Thoracic aorta (tissue), 2 donors: Measurements from ENCODE around the gene LUZP4. TPM values are rescaled to one million over a fixed set of nuclear protein-coding genes. Genes with fewer than 3 reads are reported as not detected.

Experiments
- ATAC-seq: fragments of 150-250 bp; one replicate; pipeline ENCODE4 v1.8.0; 2017; ENCODE audit warnings: low read depth; ENCODE audit not compliant: insufficient number of reproducible peaks, low FRiP score
- DNase-seq: peaks from one replicate; pipeline ENCODE4 v3.0.0-alpha.2; 2020; ENCODE audit warnings: low spot score
- H3K27ac ChIP-seq, 2 donors: fragments of 200-600 bp; sonication (generic); 1 replicate in 1 of 2; 2 replicates in 1 of 2; pipeline ENCODE4 v1.5.1; 2016; ENCODE audit warnings: mild to moderate bottlenecking in 2 of 2, moderate library complexity in 2 of 2
- H3K27me3 ChIP-seq: fragments of 200-600 bp; sonication (generic); replicated peaks from 2 replicates; pipeline ENCODE4 v1.6.0; 2016; ENCODE audit warnings: mild to moderate bottlenecking; ENCODE audit not compliant: insufficient read depth
- H3K36me3 ChIP-seq: fragments of 200-600 bp; sonication (generic); one replicate; pipeline ENCODE4 v1.5.1; 2016
- H3K4me1 ChIP-seq, 2 donors: fragments of 200-600 bp; sonication (generic); 1 replicate in 1 of 2; 2 replicates in 1 of 2; pipeline versions ENCODE4 v1.5.1 to v1.6.0; 2016; ENCODE audit warnings: low read depth in 2 of 2, mild to moderate bottlenecking in 1 of 2; ENCODE audit not compliant: control insufficient read depth in 1 of 2
- H3K4me3 ChIP-seq: fragments of 200-600 bp; sonication (generic); 2 replicates; pipeline ENCODE4 v1.5.1; 2016; ENCODE audit warnings: mild to moderate bottlenecking
- H3K9me3 ChIP-seq: fragments of 200-600 bp; sonication (generic); 2 replicates; pipeline ENCODE4 v1.5.1; 2016
- total RNA-seq, 2 donors: library from RNA; depleted of rRNA; stranded (reverse); fragments of >200 nt; gene quantifications; one replicate each; pipeline versions ENCODE4 v1.1.0 to v1.2.3, GENCODE V29; 2016
- TF ChIP-seq, protein P1 (sequence below): fragments of 200-600 bp; sonication (generic); IDR thresholded peaks from one replicate; pipeline ENCODE4 v1.5.1; 2019; ENCODE audit warnings: antibody characterized with exemption

LUZP4 gene
- total RNA-seq, 2 donors from 2014 or later: not detected

- ATAC-seq: no peak
- Histone ChIP-seq H3K36me3 (no peaks in the 10 kb centered on the region), H3K4me1 (no peaks in the 10 kb centered on the region), H3K9me3 (no peaks in the 10 kb centered on the region), H3K27me3 (no peaks in the 10 kb centered on the region), H3K27ac (no peak overlapping the region), H3K4me3 (no peak overlapping the region)
- no peak for DNase-seq
- TF ChIP-seq, protein P1, sequence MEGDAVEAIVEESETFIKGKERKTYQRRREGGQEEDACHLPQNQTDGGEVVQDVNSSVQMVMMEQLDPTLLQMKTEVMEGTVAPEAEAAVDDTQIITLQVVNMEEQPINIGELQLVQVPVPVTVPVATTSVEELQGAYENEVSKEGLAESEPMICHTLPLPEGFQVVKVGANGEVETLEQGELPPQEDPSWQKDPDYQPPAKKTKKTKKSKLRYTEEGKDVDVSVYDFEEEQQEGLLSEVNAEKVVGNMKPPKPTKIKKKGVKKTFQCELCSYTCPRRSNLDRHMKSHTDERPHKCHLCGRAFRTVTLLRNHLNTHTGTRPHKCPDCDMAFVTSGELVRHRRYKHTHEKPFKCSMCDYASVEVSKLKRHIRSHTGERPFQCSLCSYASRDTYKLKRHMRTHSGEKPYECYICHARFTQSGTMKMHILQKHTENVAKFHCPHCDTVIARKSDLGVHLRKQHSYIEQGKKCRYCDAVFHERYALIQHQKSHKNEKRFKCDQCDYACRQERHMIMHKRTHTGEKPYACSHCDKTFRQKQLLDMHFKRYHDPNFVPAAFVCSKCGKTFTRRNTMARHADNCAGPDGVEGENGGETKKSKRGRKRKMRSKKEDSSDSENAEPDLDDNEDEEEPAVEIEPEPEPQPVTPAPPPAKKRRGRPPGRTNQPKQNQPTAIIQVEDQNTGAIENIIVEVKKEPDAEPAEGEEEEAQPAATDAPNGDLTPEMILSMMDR: no peak
Observed at GRCh38 chrX:115260330-115260729, 29.2 kb upstream of the LUZP4 start.

DNA sequence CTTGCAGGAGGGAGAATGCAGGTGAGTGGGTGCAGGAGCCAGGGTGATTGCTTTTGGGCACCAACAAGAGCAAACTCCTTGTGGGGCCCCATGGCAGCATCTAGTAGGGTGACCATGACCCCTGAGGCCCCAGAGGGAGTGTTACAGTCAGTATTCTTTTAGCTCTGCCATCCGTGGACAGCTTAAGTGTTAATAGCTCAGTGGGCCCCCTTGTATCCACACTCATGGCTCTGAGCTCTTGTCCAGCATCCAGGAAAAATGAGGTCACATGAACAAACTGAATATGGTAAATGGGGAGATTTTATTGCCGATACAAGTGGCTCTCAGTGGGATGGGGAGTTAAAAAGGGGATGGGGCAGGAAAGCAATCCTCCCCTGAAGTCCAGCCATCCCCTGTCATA is 28.4 kb upstream of the LUZP4 start:
- H3K27me3 ChIP-seq: no peaks in the 10 kb centered on the region
- no peak for ATAC-seq

GRCh38 chrX:115264009-115264408 is 25.5 kb upstream of the LUZP4 start:
- no peak for ATAC-seq
- Histone ChIP-seq H3K9me3 (no peaks in the 10 kb centered on the region), H3K4me1 (no peaks in the 10 kb centered on the region), H3K27me3 (no peaks in the 10 kb centered on the region), H3K27ac (no peak overlapping the region), H3K4me3 (no peak overlapping the region), H3K36me3 (no peaks in the 10 kb centered on the region)
- TF ChIP-seq, protein P1: no peak
- DNase-seq: no peak

More for the DNA sequence above, 28.4 kb upstream of the LUZP4 start:
- no peak for DNase-seq
- no peaks in the 10 kb centered on the region for H3K4me1 ChIP-seq
- no peaks in the 10 kb centered on the region for H3K9me3 ChIP-seq
- H3K27ac ChIP-seq: no peak overlapping the region
- no peaks in the 10 kb centered on the region for H3K36me3 ChIP-seq
- H3K4me3 ChIP-seq: no peak overlapping the region
- TF ChIP-seq, protein P1: no peak

- ATAC-seq: no peak
- TF ChIP-seq, protein P1: no peak
- H3K4me3 ChIP-seq: no peak overlapping the region
- no peaks in the 10 kb centered on the region for H3K36me3 ChIP-seq
- no peaks in the 10 kb centered on the region for H3K4me1 ChIP-seq
- no peak for DNase-seq
- H3K27ac ChIP-seq: no peak overlapping the region
- H3K9me3 ChIP-seq: no peaks in the 10 kb centered on the region
- H3K27me3 ChIP-seq: no peaks in the 10 kb centered on the region
Observed at GRCh38 chrX:115266300-115266699, 23.2 kb upstream of the LUZP4 start.

DNA sequence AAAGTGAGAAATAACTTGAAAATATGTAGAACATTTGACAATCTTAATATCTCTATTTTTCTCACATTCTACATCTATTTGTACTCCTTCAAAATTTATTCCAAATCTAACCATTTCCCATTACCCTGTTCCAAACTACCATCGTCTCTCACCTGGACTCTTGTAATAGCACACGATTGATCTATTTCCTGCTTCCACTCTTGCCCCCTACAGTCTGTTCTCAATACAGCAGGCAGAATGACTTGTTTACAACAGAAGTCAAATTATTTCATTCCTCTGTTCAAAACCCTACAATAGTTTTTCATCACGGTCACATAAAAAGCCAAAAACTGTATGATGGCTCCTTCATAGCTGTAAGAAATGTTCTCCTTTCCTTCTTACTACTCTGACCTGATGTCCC is 21.1 kb upstream of the LUZP4 start:
- TF ChIP-seq, protein P1: no peak
- no peaks in the 10 kb centered on the region for H3K9me3 ChIP-seq
- no peak for ATAC-seq
- no peaks in the 10 kb centered on the region for H3K36me3 ChIP-seq
- no peaks in the 10 kb centered on the region for H3K27me3 ChIP-seq
- DNase-seq: no peak
- no peaks in the 10 kb centered on the region for H3K4me1 ChIP-seq
- no peak overlapping the region for H3K4me3 ChIP-seq
- H3K27ac ChIP-seq: no peak overlapping the region
